ENCODE data around the gene TMTC4.

GRCh38 chr13:100594731-100595130 lies 79.9 kb downstream of the TMTC4 start:
- TF ChIP-seq CTCF (IDR thresholded peaks at IDR 0.05) (no peak), POLR2A (IDR thresholded peaks at IDR 0.05) (no peak)

All from tibial nerve (tissue), 3 donors.